Lower leg skin (tissue), 3 donors: ENCODE results near the gene ABCC1.

ENCODE experiments used
- POLR2A ChIP-seq, 2 donors: fragments of 450-650 bp; IDR thresholded peaks; one replicate each; pipeline ENCODE4 v1.6.1; 2016 to 2017; ENCODE audit warnings: antibody characterized with exemption in 2 of 2, mild to moderate bottlenecking in 1 of 2, moderate library complexity in 1 of 2
- TF ChIP-seq, protein P1 (sequence below), 3 donors: fragments of 450-650 bp; IDR thresholded peaks; one replicate each; pipeline ENCODE4 v1.5.1; 2016; ENCODE audit warnings: antibody characterized with exemption in 3 of 3, mild to moderate bottlenecking in 3 of 3, moderate library complexity in 2 of 3

DNA sequence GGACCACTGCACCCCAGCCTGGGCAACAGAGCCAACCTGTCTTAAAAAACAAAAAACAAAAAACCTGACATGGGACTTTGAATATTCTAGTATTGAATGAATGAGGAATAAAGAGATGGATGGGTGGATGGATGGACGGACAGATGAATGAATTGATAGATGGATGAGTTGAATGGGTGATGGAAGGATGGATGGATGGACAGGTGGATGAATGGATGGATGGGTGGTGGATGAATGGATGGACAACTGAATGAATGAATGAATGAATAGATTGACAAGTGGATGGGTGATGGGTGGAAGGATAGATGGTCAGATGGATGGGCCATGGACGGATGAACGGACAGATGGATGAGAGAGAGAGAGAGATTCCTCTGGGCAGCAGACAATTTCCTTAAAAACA lies 38.2 kb upstream of the ABCC1 start:
- TF ChIP-seq, protein P1, sequence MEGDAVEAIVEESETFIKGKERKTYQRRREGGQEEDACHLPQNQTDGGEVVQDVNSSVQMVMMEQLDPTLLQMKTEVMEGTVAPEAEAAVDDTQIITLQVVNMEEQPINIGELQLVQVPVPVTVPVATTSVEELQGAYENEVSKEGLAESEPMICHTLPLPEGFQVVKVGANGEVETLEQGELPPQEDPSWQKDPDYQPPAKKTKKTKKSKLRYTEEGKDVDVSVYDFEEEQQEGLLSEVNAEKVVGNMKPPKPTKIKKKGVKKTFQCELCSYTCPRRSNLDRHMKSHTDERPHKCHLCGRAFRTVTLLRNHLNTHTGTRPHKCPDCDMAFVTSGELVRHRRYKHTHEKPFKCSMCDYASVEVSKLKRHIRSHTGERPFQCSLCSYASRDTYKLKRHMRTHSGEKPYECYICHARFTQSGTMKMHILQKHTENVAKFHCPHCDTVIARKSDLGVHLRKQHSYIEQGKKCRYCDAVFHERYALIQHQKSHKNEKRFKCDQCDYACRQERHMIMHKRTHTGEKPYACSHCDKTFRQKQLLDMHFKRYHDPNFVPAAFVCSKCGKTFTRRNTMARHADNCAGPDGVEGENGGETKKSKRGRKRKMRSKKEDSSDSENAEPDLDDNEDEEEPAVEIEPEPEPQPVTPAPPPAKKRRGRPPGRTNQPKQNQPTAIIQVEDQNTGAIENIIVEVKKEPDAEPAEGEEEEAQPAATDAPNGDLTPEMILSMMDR (IDR thresholded peaks at IDR 0.05) = no peak
- TF ChIP-seq POLR2A (IDR thresholded peaks at IDR 0.05) = no peak
